Measurements from ENCODE around the gene PCBP4. TPM values are rescaled to one million over a fixed set of nuclear protein-coding genes. Genes with fewer than 3 reads are reported as not detected.
A peak's percentile ranks its signal among the peaks of the same experiment; 100 is the strongest.

Gene PCBP4
- total RNA-seq (ENCODE audit: low replicate concordance): 30.5 and 82.3 TPM in 2 replicates

DNA sequence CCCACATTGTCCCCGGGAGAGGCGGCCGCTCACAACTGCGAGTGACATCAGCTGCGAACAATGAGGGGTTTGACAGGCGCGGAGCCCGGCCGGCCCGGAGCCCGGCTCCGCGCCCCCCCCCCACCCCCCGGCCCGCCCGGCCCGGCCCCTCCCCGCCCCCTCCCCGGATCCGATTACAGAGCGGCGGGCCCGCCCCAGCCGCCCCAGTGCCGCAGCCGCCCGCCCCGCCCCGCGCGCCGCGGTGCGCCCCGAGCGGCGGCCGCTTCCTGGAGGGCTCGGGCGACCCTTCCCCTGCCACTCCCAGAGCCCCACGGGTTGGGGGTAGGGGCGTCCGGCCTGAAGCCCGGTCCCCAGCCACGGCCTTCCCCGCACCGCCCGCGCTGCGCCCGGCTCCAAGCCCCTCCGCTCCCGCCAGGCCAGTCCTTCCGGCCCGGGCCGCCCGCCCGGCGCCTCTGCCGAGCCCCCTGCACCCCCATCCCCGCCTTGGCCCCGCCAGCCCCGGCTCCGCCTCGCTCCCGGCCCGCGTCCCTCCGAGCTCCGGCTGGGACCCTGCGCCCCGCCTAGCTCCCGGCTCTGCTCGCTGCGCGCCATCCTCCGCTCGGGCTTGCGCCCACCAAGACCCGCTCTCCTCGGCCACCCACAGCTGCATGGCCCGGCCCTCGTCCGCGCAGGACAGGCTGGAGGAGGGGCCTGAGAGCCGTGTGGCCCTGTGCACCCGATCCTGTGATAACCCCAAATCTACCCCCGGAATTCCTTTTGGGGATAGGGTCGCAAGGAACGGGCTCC lies at the start of gene PCBP4:
Gene PCBP4, minus strand, starts transcription at position 71 of the 786 bp plus-strand sequence. CDS start 6,214 bp downstream, outside the sequence.
- Histone ChIP-seq H3K36me3 (no peaks in the 10 kb centered on the region), H2AFZ (replicated peaks) (peak within 1 kb of the TSS; percentile 18), H3K9me3 (ENCODE audit: low read depth) (no peaks in the 10 kb centered on the region), H3K27ac (peak within 1 kb of the TSS; percentile 95), H3K4me1 (peaks cover 59% of the 10 kb centered on the region), H3K79me2 (ENCODE audit: low read depth) (no peaks in the 10 kb centered on the region), H3F3A (ENCODE audit: low read depth) (peaks cover 45% of the 10 kb centered on the region), H3K4me2 (peak within 1 kb of the TSS; percentile 93), H4K20me1 (ENCODE audit: low read depth) (peaks cover 38% of the 10 kb centered on the region), H3K4me3 (peak within 1 kb of the TSS; percentile 81), H3K27me3 (peaks cover 11% of the 10 kb centered on the region), H3K9ac (peak within 1 kb of the TSS; percentile 74)
- TF ChIP-seq EZH2 (IDR thresholded peaks at IDR 0.05): no peak
- H3K9me3 Mint-ChIP-seq: no peaks in the 10 kb centered on the region
- peak; percentile 93 for DNase-seq (ENCODE audit: low spot score)
- H3K36me3 Mint-ChIP-seq: peaks cover 5% of the 10 kb centered on the region
- H3K4me3 Mint-ChIP-seq: peak within 1 kb of the TSS; percentile 94
- peaks cover 64% of the 10 kb centered on the region for H3K4me1 Mint-ChIP-seq
- peaks cover 12% of the 10 kb centered on the region for H3K27me3 Mint-ChIP-seq (ENCODE audit: insufficient read depth, low read depth)
- peak within 1 kb of the TSS; percentile 96 for H3K27ac Mint-ChIP-seq

DNA sequence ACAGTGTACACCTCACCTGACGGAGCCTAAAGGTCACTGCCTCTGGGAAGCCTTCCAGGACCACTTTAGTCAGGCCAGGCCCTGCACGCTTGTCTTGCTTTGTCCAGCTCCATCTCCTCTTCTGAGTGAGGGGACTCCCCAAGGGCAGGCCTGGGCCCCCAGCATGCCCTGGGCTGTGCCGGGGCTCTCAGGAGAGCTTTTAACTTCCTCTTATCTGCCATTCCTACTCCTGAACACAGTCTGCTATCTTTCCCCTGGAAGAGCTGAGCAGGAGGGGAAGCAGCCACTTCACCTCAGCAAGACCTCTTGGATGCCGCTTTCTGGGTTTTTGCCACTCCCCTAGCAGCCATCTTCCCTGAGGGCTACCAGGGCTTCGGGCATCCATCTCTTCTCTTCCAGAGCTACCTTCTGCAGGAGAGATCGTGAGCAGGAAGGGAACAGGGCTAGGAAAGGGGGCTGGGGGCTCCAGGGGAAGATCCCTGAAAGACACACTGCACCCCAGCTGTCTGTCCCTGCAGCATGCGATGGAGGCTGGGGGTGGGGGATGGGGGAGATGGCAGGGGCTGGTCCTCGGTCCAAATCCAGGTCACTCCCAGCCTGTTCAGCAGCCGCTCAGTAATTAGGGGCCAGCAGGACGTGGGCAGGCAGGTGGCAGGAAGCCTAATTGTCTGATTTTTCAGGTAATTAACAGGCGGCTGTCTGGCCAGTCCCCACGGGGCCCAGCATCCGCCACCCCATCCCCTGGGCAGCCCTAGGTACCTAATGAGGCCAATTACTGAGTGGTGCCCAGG lies 48.4 kb upstream of the PCBP4 start:
- H4K20me1 ChIP-seq (ENCODE audit: low read depth): no peaks in the 10 kb centered on the region
- no peaks in the 10 kb centered on the region for H3K27me3 ChIP-seq
- no peaks in the 10 kb centered on the region for H3F3A ChIP-seq (ENCODE audit: low read depth)
- Mint-ChIP-seq H3K36me3 (no peaks in the 10 kb centered on the region), H3K4me3 (no peak overlapping the region), H3K27me3 (ENCODE audit: insufficient read depth, low read depth) (peaks cover 16% of the 10 kb centered on the region), H3K9me3 (peaks cover 2% of the 10 kb centered on the region), H3K27ac (peak overlapping the region; percentile 98), H3K4me1 (peaks cover 12% of the 10 kb centered on the region)
- no peaks in the 10 kb centered on the region for H3K36me3 ChIP-seq
- no peaks in the 10 kb centered on the region for H3K9me3 ChIP-seq (ENCODE audit: low read depth)
- peak overlapping the region; percentile 72 for H2AFZ ChIP-seq (replicated peaks)
- H3K4me2 ChIP-seq: no peak overlapping the region
- no peak overlapping the region for H3K9ac ChIP-seq
- TF ChIP-seq EZH2 (IDR thresholded peaks at IDR 0.05) (no peak), EZH2phosphoT487 (IDR thresholded peaks at IDR 0.05) (no peak)
- TF ChIP-seq, protein P1, sequence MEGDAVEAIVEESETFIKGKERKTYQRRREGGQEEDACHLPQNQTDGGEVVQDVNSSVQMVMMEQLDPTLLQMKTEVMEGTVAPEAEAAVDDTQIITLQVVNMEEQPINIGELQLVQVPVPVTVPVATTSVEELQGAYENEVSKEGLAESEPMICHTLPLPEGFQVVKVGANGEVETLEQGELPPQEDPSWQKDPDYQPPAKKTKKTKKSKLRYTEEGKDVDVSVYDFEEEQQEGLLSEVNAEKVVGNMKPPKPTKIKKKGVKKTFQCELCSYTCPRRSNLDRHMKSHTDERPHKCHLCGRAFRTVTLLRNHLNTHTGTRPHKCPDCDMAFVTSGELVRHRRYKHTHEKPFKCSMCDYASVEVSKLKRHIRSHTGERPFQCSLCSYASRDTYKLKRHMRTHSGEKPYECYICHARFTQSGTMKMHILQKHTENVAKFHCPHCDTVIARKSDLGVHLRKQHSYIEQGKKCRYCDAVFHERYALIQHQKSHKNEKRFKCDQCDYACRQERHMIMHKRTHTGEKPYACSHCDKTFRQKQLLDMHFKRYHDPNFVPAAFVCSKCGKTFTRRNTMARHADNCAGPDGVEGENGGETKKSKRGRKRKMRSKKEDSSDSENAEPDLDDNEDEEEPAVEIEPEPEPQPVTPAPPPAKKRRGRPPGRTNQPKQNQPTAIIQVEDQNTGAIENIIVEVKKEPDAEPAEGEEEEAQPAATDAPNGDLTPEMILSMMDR (IDR thresholded peaks at IDR 0.05): no peak
- no peak overlapping the region for H3K27ac ChIP-seq
- no peak for DNase-seq (ENCODE audit: low spot score)
- H3K4me1 ChIP-seq: peaks cover 10% of the 10 kb centered on the region
- H3K79me2 ChIP-seq (ENCODE audit: low read depth): no peaks in the 10 kb centered on the region
- no peak overlapping the region for H3K4me3 ChIP-seq

GRCh38 chr3:52014613-52015012 lies 47.4 kb upstream of the PCBP4 start:
- Histone ChIP-seq H3K27ac (no peak overlapping the region), H3K9me3 (ENCODE audit: low read depth) (no peaks in the 10 kb centered on the region), H3K27me3 (no peaks in the 10 kb centered on the region), H3K9ac (no peak overlapping the region), H3K36me3 (no peaks in the 10 kb centered on the region), H4K20me1 (ENCODE audit: low read depth) (no peaks in the 10 kb centered on the region), H3K4me1 (peaks cover 10% of the 10 kb centered on the region), H2AFZ (replicated peaks) (peak overlapping the region; percentile 58), H3K79me2 (ENCODE audit: low read depth) (no peaks in the 10 kb centered on the region), H3F3A (ENCODE audit: low read depth) (no peaks in the 10 kb centered on the region), H3K4me3 (no peak overlapping the region), H3K4me2 (no peak overlapping the region)
- Mint-ChIP-seq H3K4me1 (peaks cover 9% of the 10 kb centered on the region), H3K9me3 (peaks cover 2% of the 10 kb centered on the region), H3K36me3 (no peaks in the 10 kb centered on the region), H3K27ac (no peak overlapping the region), H3K4me3 (no peak overlapping the region), H3K27me3 (ENCODE audit: insufficient read depth, low read depth) (peaks cover 16% of the 10 kb centered on the region)
- no peak for TF ChIP-seq EZH2 (IDR thresholded peaks at IDR 0.05)
- TF ChIP-seq, protein P1 (IDR thresholded peaks at IDR 0.05): peak; percentile 49
- peak; percentile 65 for DNase-seq (ENCODE audit: low spot score)

Data from neural progenitor cell (in vitro differentiated cells).